DND-41 (cell line): ENCODE results near the gene FBXW7.

Source experiments
- ATAC-seq: fragments of 200-7000 bp; cut with Tn5 transposase; 3 replicates; pipeline ENCODE4 v1.9.1; 2021; ENCODE audit warnings: low read depth; ENCODE audit not compliant: insufficient read depth
- DNase-seq: peaks from one replicate; pipeline ENCODE4 v3.0.0-alpha.2; 2020
- H2AFZ ChIP-seq: 2 replicates; pipeline ENCODE4 v1.6.0; 2012; ENCODE audit warnings: low read depth, low read length
- H3K27ac ChIP-seq: 2 replicates; pipeline ENCODE4 v1.5.1; 2012; ENCODE audit warnings: low read length, inconsistent platforms
- H3K27me3 ChIP-seq: fragments of 200-600 bp; sonication (generic); 2 replicates; pipeline ENCODE4 v1.6.0; 2012; ENCODE audit warnings: low read length, mild to moderate bottlenecking, inconsistent platforms; ENCODE audit not compliant: insufficient read depth, poor library complexity
- H3K36me3 ChIP-seq: 2 replicates; pipeline ENCODE4 v1.5.1; 2012; ENCODE audit warnings: low read length, inconsistent platforms; ENCODE audit not compliant: insufficient read depth
- H3K4me1 ChIP-seq: 2 replicates; pipeline ENCODE4 v1.5.1; 2012; ENCODE audit warnings: mild to moderate bottlenecking, low read length; ENCODE audit not compliant: insufficient read depth
- H3K4me2 ChIP-seq: 2 replicates; pipeline ENCODE4 v1.6.0; 2012; ENCODE audit warnings: mild to moderate bottlenecking, moderate library complexity, low read length, inconsistent platforms; ENCODE audit not compliant: insufficient read depth
- H3K4me3 ChIP-seq, 2 experiments: fragments of 200-600 bp in 1 of 2; shearing (Covaris generic) in 1 of 2; 2 replicates each; pipeline ENCODE4 v1.5.1; 2012 to 2016; ENCODE audit warnings: inconsistent platforms in 2 of 2, low read length in 2 of 2, mild to moderate bottlenecking in 2 of 2, low read depth in 1 of 2, moderate library complexity in 1 of 2
- H3K79me2 ChIP-seq: 2 replicates; pipeline ENCODE4 v1.6.0; 2012; ENCODE audit warnings: low read length, inconsistent platforms; ENCODE audit not compliant: insufficient read depth
- H3K9ac ChIP-seq: 2 replicates; pipeline ENCODE4 v1.6.0; 2012; ENCODE audit warnings: low read depth, mild to moderate bottlenecking, inconsistent platforms, low read length, moderate library complexity
- H3K9me3 ChIP-seq: 2 replicates; pipeline ENCODE4 v1.5.1; 2012; ENCODE audit warnings: low read length, moderate library complexity, mild to moderate bottlenecking, inconsistent platforms; ENCODE audit not compliant: insufficient read depth, severe bottlenecking
- H4K20me1 ChIP-seq: 2 replicates; pipeline ENCODE4 v1.6.0; 2012; ENCODE audit warnings: low read length; ENCODE audit not compliant: insufficient read depth
- CTCF ChIP-seq: IDR thresholded peaks from 2 replicates; pipeline ENCODE4 v1.5.1; 2012; ENCODE audit warnings: borderline replicate concordance, low read length, moderate library complexity, mild to moderate bottlenecking; ENCODE audit not compliant: poor library complexity, severe bottlenecking; ENCODE audit errors: extremely low read depth
- EZH2 ChIP-seq: IDR thresholded peaks from 3 replicates; pipeline ENCODE4 v1.6.1; 2012; ENCODE audit warnings: borderline replicate concordance, low read depth, mild to moderate bottlenecking, moderate library complexity, low read length, inconsistent platforms; ENCODE audit not compliant: severe bottlenecking

The FBXW7 gene

GRCh38 chr4:152306541-152306940, 229.4 kb downstream of the FBXW7 start:
- TF ChIP-seq EZH2 (no peak), CTCF (no peak)
- H3K4me2 ChIP-seq, result no peak overlapping the region
- no peaks in the 10 kb centered on the region for H3K9me3 ChIP-seq
- H3K79me2 ChIP-seq, result no peaks in the 10 kb centered on the region
- H3K36me3 ChIP-seq, result no peaks in the 10 kb centered on the region
- H3K4me3 ChIP-seq, result no peak overlapping the region
- ATAC-seq (no peak), DNase-seq (no peak)
- peaks cover 18% of the 10 kb centered on the region for H3K4me1 ChIP-seq
- no peaks in the 10 kb centered on the region for H4K20me1 ChIP-seq
- no peak overlapping the region for H2AFZ ChIP-seq
- no peak overlapping the region for H3K9ac ChIP-seq
- no peaks in the 10 kb centered on the region for H3K27me3 ChIP-seq
- no peak overlapping the region for H3K27ac ChIP-seq

- no peak overlapping the region for H2AFZ ChIP-seq
- DNase-seq (no peak), ATAC-seq (no peak)
- no peak overlapping the region for H3K4me2 ChIP-seq
- H3K79me2 ChIP-seq, result no peaks in the 10 kb centered on the region
- H3K9ac ChIP-seq, result no peak overlapping the region
- H3K27me3 ChIP-seq, result no peaks in the 10 kb centered on the region
- H3K4me3 ChIP-seq, result no peak overlapping the region
- H3K36me3 ChIP-seq, result no peaks in the 10 kb centered on the region
- TF ChIP-seq EZH2 (no peak), CTCF (no peak)
- no peaks in the 10 kb centered on the region for H4K20me1 ChIP-seq
- H3K27ac ChIP-seq, result no peak overlapping the region
- no peaks in the 10 kb centered on the region for H3K9me3 ChIP-seq
- H3K4me1 ChIP-seq, result no peaks in the 10 kb centered on the region
These were observed 231.7 kb downstream of the FBXW7 start for GRCh38 chr4:152304220-152304619.

GRCh38 chr4:152301381-152301780, 234.5 kb downstream of the FBXW7 start:
- no peak overlapping the region for H3K4me3 ChIP-seq
- no peaks in the 10 kb centered on the region for H3K36me3 ChIP-seq
- H2AFZ ChIP-seq, result no peak overlapping the region
- no peak overlapping the region for H3K9ac ChIP-seq
- ATAC-seq, result no peak
- no peaks in the 10 kb centered on the region for H3K9me3 ChIP-seq
- H3K27me3 ChIP-seq, result no peaks in the 10 kb centered on the region
- no peak for TF ChIP-seq EZH2
- no peak for TF ChIP-seq CTCF
- no peaks in the 10 kb centered on the region for H4K20me1 ChIP-seq
- H3K27ac ChIP-seq, result no peak overlapping the region
- H3K79me2 ChIP-seq, result no peaks in the 10 kb centered on the region
- no peaks in the 10 kb centered on the region for H3K4me1 ChIP-seq
- DNase-seq, result no peak
- H3K4me2 ChIP-seq, result no peak overlapping the region

- DNase-seq (no peak), ATAC-seq (peak; percentile 59)
- H4K20me1 ChIP-seq, result no peaks in the 10 kb centered on the region
- H3K4me2 ChIP-seq, result no peak overlapping the region
- no peaks in the 10 kb centered on the region for H3K4me1 ChIP-seq
- H3K79me2 ChIP-seq, result no peaks in the 10 kb centered on the region
- no peak overlapping the region for H3K4me3 ChIP-seq
- no peak overlapping the region for H3K27ac ChIP-seq
- H3K27me3 ChIP-seq, result no peaks in the 10 kb centered on the region
- no peak overlapping the region for H3K9ac ChIP-seq
- no peak overlapping the region for H2AFZ ChIP-seq
- H3K9me3 ChIP-seq, result no peaks in the 10 kb centered on the region
- TF ChIP-seq EZH2 (no peak), CTCF (no peak)
- no peaks in the 10 kb centered on the region for H3K36me3 ChIP-seq
These were observed 236.3 kb downstream of the FBXW7 start for GRCh38 chr4:152299553-152299952.
